GM23248 (cell line): ENCODE results near the gene OXT.

Experiments
- EZH2 ChIP-seq: fragments of 200-600 bp; sonication (generic); IDR thresholded peaks from 2 replicates; pipeline ENCODE4 v1.6.1; 2018; ENCODE audit warnings: antibody characterized with exemption, mild to moderate bottlenecking; ENCODE audit not compliant: insufficient read depth, poor library complexity, severe bottlenecking
- EZH2phosphoT487 ChIP-seq: fragments of 200-600 bp; sonication (generic); IDR thresholded peaks from 2 replicates; pipeline ENCODE4 v1.6.1; 2018; ENCODE audit warnings: antibody characterized with exemption, moderate library complexity, mild to moderate bottlenecking, low read depth; ENCODE audit not compliant: insufficient read depth

GRCh38 chr20:3103369-3104032 lies 32.1 kb downstream of the OXT start:
- TF ChIP-seq EZH2: no peak
- no peak for TF ChIP-seq EZH2phosphoT487
